HUES48 (cell line): ENCODE measurements around the gene TM4SF5.

Experiments
- H3K27ac ChIP-seq: one replicate; pipeline ENCODE4 v1.7.0; 2013; ENCODE audit warnings: low read depth, low read length, inconsistent platforms
- H3K27me3 ChIP-seq: 2 replicates; pipeline ENCODE4 v1.6.1; 2013; ENCODE audit warnings: mild to moderate bottlenecking, low read length; ENCODE audit not compliant: control insufficient read depth, insufficient read depth
- H3K36me3 ChIP-seq: 2 replicates; pipeline ENCODE4 v1.6.1; 2013; ENCODE audit warnings: low read length; ENCODE audit not compliant: control insufficient read depth, insufficient read depth
- H3K4me1 ChIP-seq: 2 replicates; pipeline ENCODE4 v1.6.1; 2013; ENCODE audit warnings: mild to moderate bottlenecking, low read length; ENCODE audit not compliant: control insufficient read depth, insufficient read depth
- H3K4me3 ChIP-seq: 2 replicates; pipeline ENCODE4 v1.5.1; 2013; ENCODE audit warnings: mild to moderate bottlenecking, low read depth, low read length
- H3K9ac ChIP-seq: 2 replicates; pipeline ENCODE4 v1.6.1; 2013; ENCODE audit warnings: mild to moderate bottlenecking, low read depth, low read length, moderate library complexity
- H3K9me3 ChIP-seq: 2 replicates; pipeline ENCODE4 v1.6.1; 2013; ENCODE audit warnings: low read length; ENCODE audit not compliant: control insufficient read depth, insufficient read depth

The TM4SF5 gene

DNA sequence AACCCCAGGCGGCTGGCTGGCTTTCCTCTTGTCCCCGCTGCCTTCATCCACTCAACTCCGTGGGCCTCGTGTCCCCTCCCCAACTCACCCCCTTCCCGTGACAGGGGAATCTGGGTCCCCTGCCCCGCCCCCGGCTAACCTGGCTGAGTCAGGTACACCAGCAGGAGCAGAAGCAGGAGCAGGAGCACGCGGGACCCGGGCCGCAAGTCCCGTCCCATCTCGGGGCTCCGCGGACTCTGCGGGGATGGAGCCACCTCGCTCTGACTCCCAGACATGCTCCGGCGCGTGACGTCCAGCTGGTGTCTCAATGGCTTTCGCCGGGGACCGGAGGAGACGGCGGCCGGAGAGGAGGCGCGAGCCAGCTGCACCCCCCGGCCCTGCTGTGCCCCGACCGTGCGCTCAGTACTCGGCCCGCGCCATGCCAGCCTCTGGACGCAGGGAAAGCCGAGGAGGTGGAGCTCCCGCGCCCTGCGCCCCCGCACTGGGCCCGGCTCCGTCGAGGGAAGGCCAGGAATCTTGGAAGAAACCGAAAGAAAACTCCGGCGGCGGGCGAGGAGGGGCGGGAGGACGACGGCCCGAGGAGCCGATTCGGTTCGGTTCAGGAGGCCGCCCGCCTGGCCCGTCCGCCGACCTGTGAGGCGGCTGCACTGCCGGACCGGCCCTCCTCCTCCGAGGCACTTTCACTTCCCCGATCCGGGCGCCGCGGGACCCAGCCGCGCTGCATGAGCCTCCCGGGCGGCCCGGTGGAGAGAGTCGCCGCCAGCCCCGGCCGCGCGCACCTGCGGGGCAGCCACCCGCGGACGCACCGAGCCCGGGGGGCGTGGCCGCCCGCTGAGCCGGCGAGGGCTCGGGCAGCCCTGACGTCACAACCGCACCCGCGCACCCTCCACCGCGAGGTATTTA is 32.3 kb upstream of the TM4SF5 start, which contains the start of the genes CXCL16 and ZMYND15:
TSS of gene CXCL16 (minus strand) at position 807 of the 903 bp plus-strand sequence. CDS start at position 218, 589 bp downstream.
TSS of gene ZMYND15 (plus strand) at position 712 of the 903 bp plus-strand sequence. CDS start 716 bp downstream, outside the sequence.
- no peak within 1 kb of the TSS for H3K27ac ChIP-seq
- peak within 1 kb of the TSS; percentile 36; the same call in 1 of the 2 replicates for H3K9ac ChIP-seq
- H3K4me1 ChIP-seq = peaks cover 5% of the 10 kb centered on the region; the same call in 1 of the 2 replicates
- peak within 1 kb of the TSS; percentile 70 for H3K4me3 ChIP-seq
- no peaks in the 10 kb centered on the region for H3K36me3 ChIP-seq
- no peaks in the 10 kb centered on the region for H3K9me3 ChIP-seq
- peaks cover 87% of the 10 kb centered on the region for H3K27me3 ChIP-seq

DNA sequence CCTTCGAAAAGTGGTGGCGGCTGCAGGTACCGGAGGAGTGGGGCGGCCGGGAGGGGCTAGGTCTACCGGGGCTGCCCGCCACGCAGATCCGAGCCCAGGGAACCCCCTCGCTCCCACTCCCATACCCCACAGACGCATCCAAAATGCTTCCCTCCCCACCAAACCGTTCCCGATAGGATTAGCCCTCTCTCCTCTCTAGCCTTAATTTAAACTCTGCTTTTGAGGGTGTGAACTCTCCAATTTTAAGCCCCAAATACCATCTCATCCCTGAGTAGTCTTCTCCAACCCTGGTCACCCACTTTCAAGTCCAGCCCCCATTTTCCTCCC is 31.7 kb upstream of the TM4SF5 start:
- Histone ChIP-seq H3K9ac (no peak overlapping the region), H3K27ac (no peak overlapping the region), H3K4me1 (peaks cover 5% of the 10 kb centered on the region; the same call in 1 of the 2 replicates)

GRCh38 chr17:4740584-4740983 is 31.1 kb upstream of the TM4SF5 start:
- Histone ChIP-seq H3K27ac (no peak overlapping the region), H3K36me3 (no peaks in the 10 kb centered on the region), H3K4me1 (peaks cover 5% of the 10 kb centered on the region; the same call in 1 of the 2 replicates), H3K4me3 (no peak overlapping the region), H3K9me3 (no peaks in the 10 kb centered on the region), H3K9ac (no peak overlapping the region), H3K27me3 (peaks cover 86% of the 10 kb centered on the region)

More for the DNA sequence above, 31.7 kb upstream of the TM4SF5 start:
- peaks cover 87% of the 10 kb centered on the region for H3K27me3 ChIP-seq
- peak overlapping the region; percentile 70; the same call in 1 of the 2 replicates for H3K4me3 ChIP-seq
- H3K9me3 ChIP-seq = no peaks in the 10 kb centered on the region
- H3K36me3 ChIP-seq = no peaks in the 10 kb centered on the region

DNA sequence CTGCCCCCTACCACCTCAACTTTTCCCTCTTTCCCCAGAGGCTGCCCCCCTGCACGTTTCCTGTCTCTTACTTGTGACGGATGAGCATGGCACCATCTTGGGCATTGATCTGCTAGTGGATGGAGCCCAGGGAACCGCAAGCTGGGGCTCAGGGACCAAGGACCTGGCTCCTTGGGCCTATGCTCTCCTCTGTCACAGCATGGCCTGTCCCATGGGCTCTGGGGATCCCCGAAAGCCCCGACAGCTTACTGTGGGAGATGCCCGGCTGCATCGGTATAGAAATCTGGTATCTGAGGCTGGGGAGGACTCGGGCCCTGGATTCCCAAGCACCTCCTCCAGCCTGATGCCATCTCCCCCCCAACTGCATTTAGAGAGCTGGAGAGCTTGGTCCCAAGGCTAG is 30.1 kb upstream of the TM4SF5 start:
- no peak overlapping the region for H3K4me3 ChIP-seq
- no peaks in the 10 kb centered on the region for H3K9me3 ChIP-seq
- no peak overlapping the region for H3K9ac ChIP-seq
- no peak overlapping the region for H3K27ac ChIP-seq
- peaks cover 9% of the 10 kb centered on the region for H3K4me1 ChIP-seq
- no peaks in the 10 kb centered on the region for H3K36me3 ChIP-seq
- peaks cover 80% of the 10 kb centered on the region for H3K27me3 ChIP-seq

DNA sequence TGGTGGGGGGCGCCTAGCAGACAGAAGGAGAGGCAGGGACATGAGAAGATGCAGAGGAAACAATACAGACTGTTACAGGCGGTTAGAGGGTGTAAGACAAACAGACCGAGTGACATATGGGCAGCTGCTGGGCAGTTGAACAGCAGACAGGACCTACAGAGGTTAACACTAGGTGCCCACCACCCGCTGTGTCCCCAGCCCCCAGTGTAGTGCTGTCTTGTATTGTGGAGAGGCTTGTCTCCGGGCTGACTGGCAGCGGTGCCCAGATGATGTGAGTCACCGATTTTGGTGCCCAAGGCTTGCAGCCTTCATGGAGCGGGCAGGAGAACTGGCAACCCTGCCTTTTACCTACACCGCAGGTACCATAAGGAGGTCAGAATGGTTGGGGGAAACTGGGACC is 29.6 kb upstream of the TM4SF5 start:
- no peaks in the 10 kb centered on the region for H3K36me3 ChIP-seq
- no peak overlapping the region for H3K4me3 ChIP-seq
- peaks cover 74% of the 10 kb centered on the region for H3K27me3 ChIP-seq
- H3K9ac ChIP-seq = no peak overlapping the region
- no peaks in the 10 kb centered on the region for H3K9me3 ChIP-seq
- H3K4me1 ChIP-seq = peaks cover 9% of the 10 kb centered on the region
- H3K27ac ChIP-seq = no peak overlapping the region

GRCh38 chr17:4742629-4743028 is 29.1 kb upstream of the TM4SF5 start:
- no peak overlapping the region for H3K27ac ChIP-seq
- H3K4me1 ChIP-seq = peaks cover 9% of the 10 kb centered on the region
- H3K27me3 ChIP-seq = peaks cover 70% of the 10 kb centered on the region
- H3K9me3 ChIP-seq = no peaks in the 10 kb centered on the region
- no peak overlapping the region for H3K9ac ChIP-seq
- H3K36me3 ChIP-seq = no peaks in the 10 kb centered on the region
- H3K4me3 ChIP-seq = no peak overlapping the region

DNA sequence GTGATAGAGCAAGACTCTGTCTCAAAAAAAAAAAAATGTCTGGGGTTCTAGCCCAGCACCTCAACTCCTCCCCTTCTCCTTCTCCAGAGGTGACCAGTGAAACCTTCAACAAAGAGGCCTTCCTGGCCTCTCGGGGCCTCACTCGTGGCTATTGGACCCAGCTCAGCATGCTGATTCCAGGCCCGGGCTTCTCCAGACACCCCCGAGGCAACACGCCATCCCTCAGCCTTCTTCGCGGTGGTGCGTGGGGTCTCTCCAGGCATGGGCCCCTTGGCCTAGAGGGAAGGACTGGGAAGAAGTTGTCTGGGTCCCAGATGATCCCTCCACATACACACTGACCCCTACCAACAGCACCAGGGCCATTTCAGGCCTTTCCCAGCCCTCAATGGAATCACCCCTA is 28.5 kb upstream of the TM4SF5 start:
- no peaks in the 10 kb centered on the region for H3K9me3 ChIP-seq
- H3K27me3 ChIP-seq = peaks cover 64% of the 10 kb centered on the region
- H3K27ac ChIP-seq = no peak overlapping the region
- peaks cover 8% of the 10 kb centered on the region for H3K4me1 ChIP-seq
- no peak overlapping the region for H3K4me3 ChIP-seq
- no peaks in the 10 kb centered on the region for H3K36me3 ChIP-seq
- no peak overlapping the region for H3K9ac ChIP-seq

GRCh38 chr17:4743898-4744297 is 27.8 kb upstream of the TM4SF5 start:
- peaks cover 57% of the 10 kb centered on the region for H3K27me3 ChIP-seq

DNA sequence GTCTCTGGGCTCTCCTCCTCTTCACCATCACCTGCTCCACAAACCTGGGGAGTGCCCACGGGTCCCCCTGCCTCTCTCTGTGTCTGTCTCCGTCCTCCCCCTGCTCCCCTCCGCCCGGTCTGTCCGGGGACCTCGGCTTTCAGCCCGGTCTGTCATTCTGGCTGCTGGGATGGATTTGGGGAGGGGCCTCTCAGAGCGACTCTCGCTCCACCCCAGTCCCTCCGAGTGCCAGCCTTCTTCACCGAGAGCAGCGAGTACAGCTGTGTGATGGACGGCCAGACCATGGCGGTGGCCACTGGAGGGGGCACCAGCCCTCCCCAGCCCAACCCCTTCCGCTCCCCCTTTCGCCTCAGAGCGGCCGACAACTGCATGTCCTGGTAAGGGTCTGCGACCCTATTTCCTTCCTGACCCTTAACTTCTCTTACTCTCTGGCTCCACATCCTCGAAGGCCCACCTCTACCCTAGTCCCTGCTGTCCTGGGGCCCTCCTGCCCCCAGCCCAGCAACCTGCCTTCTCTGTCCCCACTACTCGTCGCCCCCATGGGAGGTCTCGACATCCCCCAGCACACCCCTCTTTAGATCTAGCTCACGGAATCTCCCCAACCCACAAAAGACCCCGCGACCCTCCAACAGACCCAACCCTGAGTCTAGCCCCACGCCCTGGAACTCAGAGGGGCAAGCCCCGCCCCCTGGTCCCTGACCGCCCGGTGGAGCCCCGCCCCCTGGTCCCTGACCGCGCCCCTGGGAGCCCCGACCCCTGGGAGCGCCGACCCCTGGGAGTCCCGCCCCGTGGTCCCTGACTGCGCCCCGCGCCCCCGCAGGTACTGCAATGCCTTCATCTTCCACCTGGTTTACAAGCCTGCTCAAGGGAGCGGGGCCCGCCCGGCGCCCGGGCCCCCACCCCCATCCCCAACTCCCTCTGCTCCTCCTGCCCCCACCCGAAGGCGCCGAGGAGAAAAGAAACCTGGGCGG is 26.4 kb upstream of the TM4SF5 start:
- Histone ChIP-seq H3K27me3 (peaks cover 43% of the 10 kb centered on the region), H3K36me3 (no peaks in the 10 kb centered on the region), H3K27ac (no peak overlapping the region), H3K4me3 (peak overlapping the region; percentile 64), H3K9ac (no peak overlapping the region), H3K4me1 (peaks cover 4% of the 10 kb centered on the region; the same call in 1 of the 2 replicates), H3K9me3 (no peaks in the 10 kb centered on the region)

More at GRCh38 chr17:4743898-4744297, 27.8 kb upstream of the TM4SF5 start:
- Histone ChIP-seq H3K4me1 (peaks cover 4% of the 10 kb centered on the region; the same call in 1 of the 2 replicates), H3K9me3 (no peaks in the 10 kb centered on the region), H3K36me3 (no peaks in the 10 kb centered on the region), H3K4me3 (no peak overlapping the region), H3K9ac (no peak overlapping the region), H3K27ac (no peak overlapping the region)

- H3K27me3 ChIP-seq = peaks cover 17% of the 10 kb centered on the region
- H3K36me3 ChIP-seq = no peaks in the 10 kb centered on the region
- H3K4me1 ChIP-seq = peaks cover 4% of the 10 kb centered on the region; the same call in 1 of the 2 replicates
- no peak overlapping the region for H3K4me3 ChIP-seq
- no peak overlapping the region for H3K27ac ChIP-seq
- no peaks in the 10 kb centered on the region for H3K9me3 ChIP-seq
- no peak overlapping the region for H3K9ac ChIP-seq
Measured at GRCh38 chr17:4747847-4748246, 23.8 kb upstream of the TM4SF5 start.
